Esophagus (tissue), 2 donors: ENCODE measurements around the gene PRRC2B. TPM values are rescaled to one million over a fixed set of nuclear protein-coding genes. Genes with fewer than 3 reads are reported as not detected.

ENCODE experiments used
- H3K27ac ChIP-seq, 2 donors: one replicate each; pipeline ENCODE4 v1.5.1; 2013; ENCODE audit warnings: low read depth in 2 of 2, mild to moderate bottlenecking in 2 of 2, inconsistent platforms in 1 of 2, low read length in 1 of 2, moderate library complexity in 1 of 2
- H3K27me3 ChIP-seq, 2 donors: one replicate each; pipeline ENCODE4 v1.6.1; 2013; ENCODE audit warnings: low read length in 2 of 2, control low read depth in 1 of 2, mild to moderate bottlenecking in 1 of 2; ENCODE audit not compliant: insufficient read depth in 2 of 2, control insufficient read depth in 1 of 2
- H3K36me3 ChIP-seq, 2 donors: one replicate each; pipeline ENCODE4 v1.6.1; 2013; ENCODE audit warnings: low read length in 1 of 2; ENCODE audit not compliant: control insufficient read depth in 2 of 2, insufficient read depth in 2 of 2
- H3K4me1 ChIP-seq, 2 donors: one replicate each; pipeline ENCODE4 v1.6.1; 2013; ENCODE audit warnings: low read length in 1 of 2; ENCODE audit not compliant: control insufficient read depth in 2 of 2, insufficient read depth in 2 of 2
- H3K4me3 ChIP-seq, 2 donors: one replicate each; pipeline ENCODE4 v1.5.1; 2013; ENCODE audit warnings: low read length in 2 of 2, mild to moderate bottlenecking in 2 of 2, low read depth in 1 of 2, moderate library complexity in 1 of 2
- H3K9me3 ChIP-seq, 2 donors: one replicate each; pipeline ENCODE4 v1.6.1; 2013; ENCODE audit warnings: mild to moderate bottlenecking in 2 of 2, low read depth in 1 of 2, low read length in 1 of 2, moderate library complexity in 1 of 2; ENCODE audit not compliant: control insufficient read depth in 2 of 2, insufficient read depth in 1 of 2
- WGBS, 2 donors: extraction: QIAGEN DNeasy Blood & Tissue Kit; methylation state at CpG; one replicate each; pipeline ENCODE4 v1.1.7; 2013; 5-methylcytosine and 5-hydroxymethylcytosine counted together
- polyA plus RNA-seq, 2 donors: library from polyadenylated mRNA; stranded (reverse); fragments of 200-250 nt; gene quantifications; one replicate each; pipeline ENCODE4 v1.2.3, GENCODE V29; 2013
- donor health status: healthy with polysubstance abuse.
- donor health status: Bipolar disorder and iron deficiency.

Gene PRRC2B
- polyA plus RNA-seq, 2 donors, result 26.8 to 60.0 TPM

DNA sequence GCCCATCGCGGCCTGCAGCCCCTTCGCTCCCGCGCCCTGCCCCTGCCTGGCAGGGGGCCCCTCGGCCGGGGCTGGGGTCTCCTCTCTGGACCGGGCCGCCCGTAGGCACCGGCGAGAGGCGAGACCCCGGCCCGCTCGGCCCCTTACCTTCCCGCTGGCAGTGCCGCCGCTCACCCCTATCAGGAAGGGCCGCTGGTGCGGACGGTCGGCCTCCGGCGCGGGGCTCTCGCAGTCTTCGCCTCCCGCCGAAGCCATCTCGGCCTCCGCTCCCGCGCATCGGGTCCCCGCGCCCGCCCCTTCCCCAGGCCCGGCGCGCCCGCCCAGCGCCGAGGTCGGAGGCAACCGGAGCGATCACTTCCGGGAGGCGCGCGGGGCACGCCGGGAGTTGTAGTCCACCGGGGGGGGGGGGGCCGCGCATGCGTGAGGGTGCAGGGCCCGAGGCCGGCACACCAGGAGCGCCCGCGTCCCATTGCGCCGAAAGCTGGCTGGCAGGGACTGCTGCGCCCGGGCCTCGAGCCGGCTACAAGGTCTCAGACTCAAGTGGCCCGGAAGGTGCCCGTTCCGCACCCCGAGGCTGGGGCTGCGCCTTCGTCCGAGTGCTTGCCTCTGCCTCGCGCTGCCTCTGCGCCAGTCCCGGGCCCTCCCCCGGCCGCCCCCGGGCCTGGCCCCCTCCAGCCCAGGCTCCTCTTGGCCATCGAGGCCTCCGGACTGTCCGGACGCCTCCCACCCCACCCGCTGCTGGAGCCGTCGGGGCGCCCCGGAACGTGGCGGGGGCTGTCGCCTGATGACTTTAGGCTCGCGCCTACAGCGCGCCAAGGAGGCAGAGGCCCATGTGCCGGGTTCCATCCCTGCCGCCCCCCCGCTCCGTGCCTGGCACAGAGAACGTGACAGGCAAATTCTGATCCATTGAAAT, 137.3 kb downstream of the PRRC2B start, which contains the start of gene UCK1:
Gene UCK1 (minus strand): TSS at position 344 of the 913 bp plus-strand sequence. CDS start 89 bp downstream, at position 255.
- H3K4me1 ChIP-seq, result peaks cover 5 to 9% of the 10 kb centered on the region in 2 donors
- no peaks in the 10 kb centered on the region for H3K27me3 ChIP-seq
- peak within 1 kb of the TSS; percentile 91 to 98 for H3K4me3 ChIP-seq
- H3K9me3 ChIP-seq, result no peaks in the 10 kb centered on the region
- H3K36me3 ChIP-seq, result peaks cover 11 to 15% of the 10 kb centered on the region in 2 donors
- peak within 1 kb of the TSS; percentile 78 to 79 for H3K27ac ChIP-seq
- 7 to 12% methylated on average over 72 to 103 of the region's 103 CpGs for WGBS, 2 donors

DNA sequence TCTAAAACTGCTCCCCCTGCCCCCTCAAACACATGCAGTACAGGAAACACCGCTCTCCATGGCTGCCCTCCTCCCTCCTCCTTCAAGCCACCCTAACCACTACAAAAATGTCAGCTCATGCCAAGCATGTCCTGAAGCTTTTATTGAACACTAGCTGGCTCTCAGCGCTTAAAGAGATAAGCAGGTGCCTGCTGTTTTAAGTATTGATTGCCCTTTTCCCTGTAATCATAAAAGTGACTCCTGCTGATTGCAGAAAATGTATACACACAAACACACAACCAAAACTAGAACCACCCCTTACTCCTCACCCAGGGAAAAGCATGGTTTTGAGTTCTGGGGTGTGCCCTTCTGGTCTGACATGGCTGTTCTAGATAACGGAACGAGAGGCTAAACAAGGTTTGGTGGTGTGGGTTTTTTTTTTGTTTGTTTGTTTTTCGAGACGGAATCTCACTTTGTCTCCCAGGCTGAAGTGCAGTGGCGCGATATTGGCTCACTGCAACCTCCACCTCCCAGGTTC, 140.9 kb downstream of the PRRC2B start:
- H3K36me3 ChIP-seq, result no peaks in the 10 kb centered on the region
- H3K4me1 ChIP-seq, result peaks cover 5 to 7% of the 10 kb centered on the region in 2 donors
- WGBS, 2 donors, result 42 to 55% methylated on average over 8 of the region's 8 CpGs
- H3K27ac ChIP-seq, result no peak overlapping the region
- no peaks in the 10 kb centered on the region for H3K9me3 ChIP-seq
- no peak overlapping the region for H3K4me3 ChIP-seq
- no peaks in the 10 kb centered on the region for H3K27me3 ChIP-seq

DNA sequence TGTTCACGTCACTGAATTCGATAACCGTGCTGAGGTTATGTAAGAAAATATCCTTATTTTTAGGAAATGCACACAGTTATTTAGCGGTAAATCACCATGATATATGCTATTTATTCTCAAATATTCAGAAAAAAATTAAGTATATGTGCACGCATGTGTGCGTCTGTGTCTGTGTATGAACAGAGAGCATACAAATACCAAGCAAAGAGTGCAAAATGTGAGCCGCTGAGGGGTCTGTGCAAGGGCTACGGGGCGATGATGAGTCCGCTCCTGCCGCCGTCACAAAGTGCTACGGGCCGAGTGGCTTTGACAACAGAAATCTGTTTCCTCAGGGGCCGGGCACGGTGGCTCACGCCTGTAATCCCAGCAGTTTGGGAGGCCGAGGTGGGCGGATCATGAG, 144.1 kb downstream of the PRRC2B start:
- WGBS, 2 donors, result 96% methylated on average over 19 of the region's 19 CpGs
- Histone ChIP-seq H3K27me3 (no peaks in the 10 kb centered on the region), H3K27ac (no peak overlapping the region), H3K9me3 (no peaks in the 10 kb centered on the region), H3K36me3 (no peaks in the 10 kb centered on the region), H3K4me3 (no peak overlapping the region), H3K4me1 (no peaks in the 10 kb centered on the region)

DNA sequence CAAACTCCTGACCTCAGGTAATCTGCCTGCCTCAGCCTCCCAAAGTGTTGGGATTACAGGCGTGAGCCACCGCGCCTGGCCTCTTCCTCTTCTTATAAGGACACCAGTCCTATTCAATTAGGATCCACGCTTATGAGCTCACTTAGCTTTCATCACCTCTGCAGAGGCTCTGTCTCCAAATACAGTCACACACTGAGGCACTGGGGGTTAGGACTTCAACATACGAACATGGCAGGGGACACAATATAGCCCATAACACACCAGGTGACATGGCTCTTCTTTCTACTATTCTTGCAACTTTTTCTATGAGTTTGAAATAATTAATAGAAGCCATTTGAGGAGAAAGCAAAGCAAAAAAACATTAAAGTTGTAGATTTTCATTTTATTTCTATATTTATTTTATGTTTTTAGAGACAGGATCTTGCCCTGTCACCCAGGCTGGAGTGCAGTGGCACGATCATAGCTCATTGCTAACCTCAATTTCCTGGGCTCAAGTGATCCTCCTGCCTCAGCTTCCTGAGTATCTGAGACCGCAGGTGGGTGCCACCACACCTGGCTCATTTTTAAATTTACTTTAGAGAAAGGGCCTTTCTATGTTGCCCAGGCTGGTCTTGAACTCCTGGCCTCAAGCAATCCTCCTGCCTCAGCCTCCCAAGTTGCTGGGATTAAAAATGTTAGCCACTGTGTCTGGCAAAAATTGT, 145.5 kb downstream of the PRRC2B start:
- Histone ChIP-seq H3K9me3 (peaks cover under 1 to 5% of the 10 kb centered on the region in 2 donors), H3K4me1 (no peaks in the 10 kb centered on the region), H3K27ac (no peak overlapping the region), H3K36me3 (no peaks in the 10 kb centered on the region), H3K27me3 (no peaks in the 10 kb centered on the region), H3K4me3 (no peak overlapping the region)
- 85 to 86% methylated on average over 7 of the region's 7 CpGs for WGBS, 2 donors

DNA sequence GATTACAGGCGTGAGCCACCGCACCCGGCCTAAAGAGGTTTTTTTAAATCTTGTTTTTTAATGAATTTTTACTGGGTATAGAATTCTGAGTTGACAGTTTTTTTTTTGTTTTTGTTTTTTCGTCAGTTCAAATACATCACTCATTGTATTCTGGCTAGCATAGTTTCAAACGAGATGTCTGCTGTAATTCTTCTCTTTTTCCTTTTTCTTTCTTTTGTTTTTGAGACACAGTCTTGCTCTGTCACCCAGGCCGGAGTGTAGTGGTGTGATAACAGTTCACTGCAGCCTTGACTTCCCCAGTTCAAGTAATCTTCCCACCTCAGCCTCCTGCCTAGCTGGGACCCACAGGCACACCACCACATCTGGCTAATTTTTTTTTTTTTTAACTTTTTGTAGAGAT, 149.3 kb downstream of the PRRC2B start:
- Histone ChIP-seq H3K4me3 (no peak overlapping the region), H3K27me3 (peaks cover 0 to 16% of the 10 kb centered on the region in 2 donors), H3K27ac (no peak overlapping the region), H3K9me3 (peaks cover 2 to 6% of the 10 kb centered on the region in 2 donors), H3K4me1 (peaks cover 7 to 15% of the 10 kb centered on the region in 2 donors), H3K36me3 (no peaks in the 10 kb centered on the region)
- 93 to 94% methylated on average over 6 of the region's 6 CpGs for WGBS, 2 donors

DNA sequence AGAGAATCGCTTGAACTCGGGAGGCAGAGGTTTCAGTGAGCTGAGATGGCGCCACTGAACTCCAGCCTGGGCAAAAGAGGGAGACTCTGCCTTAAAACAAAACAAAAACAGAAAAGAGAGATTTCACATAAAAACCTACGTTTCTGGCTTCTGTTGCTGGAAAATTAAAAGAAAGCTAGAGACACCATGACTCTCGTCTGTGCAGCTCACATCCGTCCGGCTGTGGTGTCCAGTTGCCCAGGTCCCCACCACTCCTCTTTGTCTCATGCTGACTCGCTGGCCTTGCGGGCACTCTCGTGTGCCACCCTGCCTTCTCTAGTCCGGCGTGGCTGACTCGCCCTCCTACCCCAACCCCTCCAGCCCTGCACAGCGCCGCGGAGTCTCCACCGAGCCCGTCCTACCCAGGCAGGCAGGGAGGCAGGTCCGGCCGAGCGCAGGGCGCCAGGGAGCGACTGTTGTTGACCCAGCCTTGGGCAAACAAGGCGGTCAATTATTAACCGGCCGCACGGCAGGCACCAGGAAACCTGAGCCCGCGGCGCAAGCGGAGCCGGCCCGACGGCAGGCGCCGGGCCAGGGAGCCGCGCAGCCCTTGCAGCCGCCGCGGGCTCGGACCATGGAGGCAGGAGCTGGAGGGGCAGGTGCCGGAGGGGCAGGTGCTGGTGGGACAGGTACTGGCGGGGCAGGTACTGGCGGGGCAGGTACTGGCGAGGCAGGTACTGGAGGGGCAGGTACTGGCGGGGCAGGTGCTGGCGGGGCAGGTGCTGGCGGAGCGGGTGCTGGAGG, 151.3 kb downstream of the PRRC2B start, which contains the start of gene PRRT1B:
Gene PRRT1B (plus strand): TSS at position 521 of the 783 bp plus-strand sequence. CDS start 93 bp downstream, at position 614.
- Histone ChIP-seq H3K36me3 (no peaks in the 10 kb centered on the region), H3K27me3 (peaks cover 0 to 16% of the 10 kb centered on the region in 2 donors), H3K4me1 (peaks cover 7 to 15% of the 10 kb centered on the region in 2 donors), H3K27ac (no peak within 1 kb of the TSS), H3K9me3 (peaks cover 2 to 6% of the 10 kb centered on the region in 2 donors), H3K4me3 (peak within 1 kb of the TSS; percentile 17 to 22)
- WGBS, 2 donors, result 14 to 21% methylated on average over 50 of the region's 50 CpGs

DNA sequence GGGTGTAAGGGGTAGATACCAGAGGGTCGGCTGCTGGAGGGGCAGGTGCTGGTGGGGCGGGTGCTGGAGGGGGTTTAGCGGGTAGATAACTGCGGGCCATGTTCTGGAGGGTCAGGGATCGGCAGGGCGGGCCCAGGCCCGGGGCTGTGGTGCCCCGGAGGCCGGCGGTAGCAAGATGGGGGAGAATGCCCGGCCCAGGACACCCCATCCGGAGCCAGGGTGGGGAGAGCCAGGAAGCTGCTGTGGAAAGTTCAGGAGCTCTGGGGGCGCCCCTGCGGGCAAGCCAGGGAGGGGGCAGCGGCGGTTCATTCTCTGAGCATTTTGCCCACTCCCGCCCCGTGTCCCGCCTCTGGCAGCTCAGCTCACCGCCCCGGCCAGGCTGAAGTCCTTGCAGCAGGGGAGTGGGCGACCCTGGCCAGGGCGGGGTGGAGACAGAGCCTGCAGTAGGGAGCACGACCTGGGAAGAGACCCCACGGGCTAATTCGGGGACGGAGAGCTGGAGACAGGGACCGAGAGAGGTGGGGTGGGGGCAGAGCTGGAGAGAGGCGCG, 152.0 kb downstream of the PRRC2B start:
- peaks cover 7 to 15% of the 10 kb centered on the region in 2 donors for H3K4me1 ChIP-seq
- peak overlapping the region; percentile 17 to 22 for H3K4me3 ChIP-seq
- no peaks in the 10 kb centered on the region for H3K36me3 ChIP-seq
- peaks cover 0 to 16% of the 10 kb centered on the region in 2 donors for H3K27me3 ChIP-seq
- peaks cover 2 to 6% of the 10 kb centered on the region in 2 donors for H3K9me3 ChIP-seq
- WGBS, 2 donors, result 3 to 4% methylated on average over 29 to 30 of the region's 30 CpGs
- H3K27ac ChIP-seq, result no peak overlapping the region

DNA sequence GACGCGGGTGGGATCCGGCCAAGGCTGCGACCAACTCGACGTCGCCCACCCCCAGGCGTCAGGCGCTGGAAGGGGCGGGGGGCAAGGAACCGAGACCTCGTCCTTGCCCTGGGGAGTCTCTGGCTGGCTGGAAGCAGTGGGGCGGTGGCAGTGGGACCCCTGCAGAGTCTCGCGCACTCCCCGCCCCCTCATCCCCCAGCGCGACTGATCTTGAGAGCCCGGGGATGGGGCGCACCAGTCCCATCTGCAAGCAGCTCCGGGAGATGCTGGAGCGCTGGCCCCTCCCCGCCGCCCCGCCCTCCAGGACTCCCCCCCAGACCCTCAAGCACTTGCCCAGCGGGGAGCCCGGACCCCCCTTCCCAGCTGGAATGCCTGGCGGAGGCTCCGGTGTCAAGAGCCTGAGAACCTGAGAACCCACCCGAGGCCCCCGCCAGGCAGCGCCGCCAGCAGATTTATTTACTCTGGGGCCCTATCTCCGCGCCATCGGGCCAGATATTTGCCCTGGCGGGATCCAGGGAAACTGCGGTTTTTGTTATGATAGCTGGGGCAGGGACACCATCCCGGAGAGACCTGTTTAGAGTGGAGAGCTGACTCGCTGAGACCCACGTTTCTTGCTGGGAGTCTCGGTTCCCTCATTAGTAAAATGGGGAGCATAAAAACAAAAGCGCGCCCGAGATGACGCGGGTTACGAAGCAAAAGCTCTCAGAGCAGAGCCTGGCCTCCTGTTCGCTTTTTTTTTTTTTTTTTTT, 152.6 kb downstream of the PRRC2B start:
- H3K9me3 ChIP-seq, result peaks cover 2 to 6% of the 10 kb centered on the region in 2 donors
- H3K27me3 ChIP-seq, result peaks cover 0 to 16% of the 10 kb centered on the region in 2 donors
- 2 to 3% methylated on average over 35 to 49 of the region's 49 CpGs for WGBS, 2 donors
- H3K27ac ChIP-seq, result no peak overlapping the region
- peak overlapping the region in 1 of 2 donors; percentile 22 for H3K4me3 ChIP-seq
- peaks cover 7 to 15% of the 10 kb centered on the region in 2 donors for H3K4me1 ChIP-seq
- no peaks in the 10 kb centered on the region for H3K36me3 ChIP-seq
